Measurements from ENCODE around the gene DICER1.

- TF ChIP-seq CTCF (IDR thresholded peaks at IDR 0.05) (no peak), POLR2A (IDR thresholded peaks at IDR 0.05) (no peak)
These were observed 12.5 kb downstream of the DICER1 start for GRCh38 chr14:95144849-95145248.

All from heart left ventricle (tissue), 13 donors.